ENCODE results near the gene PPP1R1C. TPM values are rescaled to one million over a fixed set of nuclear protein-coding genes. Genes with fewer than 3 reads are reported as not detected.
"Not testable (repeated sequence)": the region's sequence is repeated elsewhere in the genome, so short reads cannot be mapped to it uniquely, and the experiment has no call there.

PPP1R1C gene
- total RNA-seq, 1 donor from 2014 or later, result 2.9 TPM

- TF ChIP-seq CTCF (IDR thresholded peaks at IDR 0.05), result no peak
- intact Hi-C loops (cut with DNase I), result no loop called here
- no peaks in the 10 kb centered on the region for H3K36me3 ChIP-seq
- H3K9me3 ChIP-seq, result peaks cover 7% of the 10 kb centered on the region
- H3K4me3 ChIP-seq, result no peak overlapping the region
- DNase-seq (no peak), ATAC-seq (no peak)
- no peaks in the 10 kb centered on the region for H3K4me1 ChIP-seq
- H3K27me3 ChIP-seq (ENCODE audit: low read depth), result no peaks in the 10 kb centered on the region
- no peak overlapping the region for H3K27ac ChIP-seq
Observed at GRCh38 chr2:182023235-182023634, 37.6 kb downstream of the PPP1R1C start.

GRCh38 chr2:182030875-182031274 is 45.2 kb downstream of the PPP1R1C start:
- intact Hi-C loops (cut with DNase I); H3K4me3 ChIP-seq; H3K9me3 ChIP-seq; DNase-seq; H3K4me1 ChIP-seq; ATAC-seq; H3K27me3 ChIP-seq (ENCODE audit: low read depth); H3K27ac ChIP-seq; H3K36me3 ChIP-seq: not testable (repeated sequence)

GRCh38 chr2:182031956-182032355 is 46.3 kb downstream of the PPP1R1C start:
- no peak for TF ChIP-seq CTCF (IDR thresholded peaks at IDR 0.05)
- Histone ChIP-seq H3K27me3 (ENCODE audit: low read depth) (no peaks in the 10 kb centered on the region), H3K27ac (no peak overlapping the region), H3K4me3 (no peak overlapping the region), H3K36me3 (no peaks in the 10 kb centered on the region), H3K4me1 (no peaks in the 10 kb centered on the region), H3K9me3 (no peaks in the 10 kb centered on the region)
- intact Hi-C loops (cut with DNase I), result no loop called here
- no peak for ATAC-seq
- no peak for DNase-seq

GRCh38 chr2:182033449-182033848 is 47.8 kb downstream of the PPP1R1C start:
- intact Hi-C loops (cut with DNase I), result no loop called here
- ATAC-seq (no peak), DNase-seq (no peak)
- H3K4me3 ChIP-seq, result no peak overlapping the region
- H3K4me1 ChIP-seq, result no peaks in the 10 kb centered on the region
- no peak for TF ChIP-seq CTCF (IDR thresholded peaks at IDR 0.05)
- H3K27ac ChIP-seq, result no peak overlapping the region
- H3K9me3 ChIP-seq, result no peaks in the 10 kb centered on the region
- no peaks in the 10 kb centered on the region for H3K27me3 ChIP-seq (ENCODE audit: low read depth)
- H3K36me3 ChIP-seq, result no peaks in the 10 kb centered on the region

GRCh38 chr2:182038576-182038975 is 52.9 kb downstream of the PPP1R1C start:
- peak; percentile 89 to 96 for ATAC-seq
- Histone ChIP-seq H3K36me3 (no peaks in the 10 kb centered on the region), H3K4me3 (no peak overlapping the region), H3K9me3 (no peaks in the 10 kb centered on the region), H3K27me3 (ENCODE audit: low read depth) (no peaks in the 10 kb centered on the region), H3K4me1 (no peaks in the 10 kb centered on the region), H3K27ac (no peak overlapping the region)
- intact Hi-C loops (cut with DNase I), result no loop called here
- no peak for TF ChIP-seq CTCF (IDR thresholded peaks at IDR 0.05)
- DNase-seq, result no peak

GRCh38 chr2:182043021-182043420 is 57.4 kb downstream of the PPP1R1C start:
- Histone ChIP-seq H3K27ac (no peak overlapping the region), H3K4me1 (no peaks in the 10 kb centered on the region), H3K4me3 (no peak overlapping the region), H3K27me3 (ENCODE audit: low read depth) (no peaks in the 10 kb centered on the region), H3K36me3 (no peaks in the 10 kb centered on the region), H3K9me3 (no peaks in the 10 kb centered on the region)
- TF ChIP-seq CTCF (IDR thresholded peaks at IDR 0.05), result no peak
- DNase-seq, result no peak
- intact Hi-C loops (cut with DNase I), result no loop called here
- ATAC-seq, result no peak

Measured in lower lobe of right lung (tissue), 2 donors.